SK-N-SH treated with all-trans-retinoic acid at 6 μM for 48 hours (cell line): ENCODE data around the gene FAM228B.
"Not testable (repeated sequence)": the region's sequence is repeated elsewhere in the genome, so short reads cannot be mapped to it uniquely, and the experiment has no call there.

Source experiments
- ATAC-seq: fragments of 200-7000 bp; cut with Tn5 transposase; 3 replicates; pipeline ENCODE4 v1.9.1; 2020; ENCODE audit warnings: mild to moderate bottlenecking, moderate library complexity
- ARNTL ChIP-seq: fragments of 450-650 bp; formaldehyde crosslinking; IDR thresholded peaks from 2 replicates; pipeline ENCODE4 v1.5.0; 2020; ENCODE audit warnings: low read depth, mild to moderate bottlenecking, moderate library complexity, borderline replicate concordance
- BACH2 ChIP-seq: fragments of 250-450 bp; sonication (Bioruptor Pico); IDR thresholded peaks from 2 replicates; pipeline ENCODE4 v1.9.0; 2021; ENCODE audit warnings: mild to moderate bottlenecking, borderline replicate concordance
- CSDC2 ChIP-seq: fragments of 250-450 bp; sonication (Bioruptor Pico); IDR thresholded peaks from 2 replicates; pipeline ENCODE4 v1.5.0; 2020; ENCODE audit warnings: mild to moderate bottlenecking, moderate library complexity
- CSRNP3 ChIP-seq: fragments of 250-450 bp; sonication (Bioruptor Pico); IDR thresholded peaks from 2 replicates; pipeline ENCODE4 v1.5.1; 2021; ENCODE audit warnings: mild to moderate bottlenecking, moderate library complexity
- ESRRG ChIP-seq: fragments of 250-450 bp; sonication (Bioruptor Pico); IDR thresholded peaks from 2 replicates; pipeline ENCODE4 v1.6.1; 2021; ENCODE audit warnings: mild to moderate bottlenecking
- GLIS3 ChIP-seq: fragments of 250-450 bp; sonication (Bioruptor Pico); IDR thresholded peaks from 2 replicates; pipeline ENCODE4 v1.5.0; 2020; ENCODE audit warnings: mild to moderate bottlenecking, moderate library complexity
- ISL1 ChIP-seq: fragments of 250-450 bp; sonication (Bioruptor Pico); IDR thresholded peaks from 2 replicates; pipeline ENCODE4 v2.1.2; 2022; ENCODE audit warnings: mild to moderate bottlenecking, moderate library complexity
- OSR1 ChIP-seq: fragments of 250-450 bp; sonication (Bioruptor Pico); IDR thresholded peaks from 2 replicates; pipeline ENCODE4 v1.8.0; 2022; ENCODE audit warnings: moderate library complexity, mild to moderate bottlenecking, inconsistent platforms
- POU6F1 ChIP-seq: fragments of 250-450 bp; sonication (Bioruptor Pico); IDR thresholded peaks from 2 replicates; pipeline ENCODE4 v1.8.0; 2021; ENCODE audit warnings: low read depth, mild to moderate bottlenecking, moderate library complexity, borderline replicate concordance
- RARB ChIP-seq: fragments of 250-450 bp; sonication (Bioruptor Pico); IDR thresholded peaks from 2 replicates; pipeline ENCODE4 v1.8.0; 2021; ENCODE audit warnings: mild to moderate bottlenecking, moderate library complexity
- SNAI2 ChIP-seq: fragments of 250-450 bp; sonication (Bioruptor Pico); IDR thresholded peaks from 2 replicates; pipeline ENCODE4 v1.5.0; 2020; ENCODE audit warnings: mild to moderate bottlenecking, moderate library complexity
- ZC3H10 ChIP-seq: fragments of 250-450 bp; sonication (Bioruptor Pico); IDR thresholded peaks from 2 replicates; pipeline ENCODE4 v1.5.1; 2021; ENCODE audit warnings: mild to moderate bottlenecking, moderate library complexity
- ZFP3 ChIP-seq: fragments of 250-450 bp; sonication (Bioruptor Pico); IDR thresholded peaks from 2 replicates; pipeline ENCODE4 v1.5.0; 2020; ENCODE audit warnings: mild to moderate bottlenecking, moderate library complexity
- ZFP30 ChIP-seq: fragments of 450-650 bp; formaldehyde crosslinking; IDR thresholded peaks from 2 replicates; pipeline ENCODE4 v1.5.0; 2022; ENCODE audit warnings: mild to moderate bottlenecking, moderate library complexity
- ZNF565 ChIP-seq: fragments of 450-650 bp; formaldehyde crosslinking; conservative IDR thresholded peaks from 2 replicates; pipeline ENCODE4 v1.5.0; 2020; ENCODE audit warnings: low read depth, mild to moderate bottlenecking, moderate library complexity
- ZNF70 ChIP-seq: fragments of 450-650 bp; formaldehyde crosslinking; IDR thresholded peaks from 2 replicates; pipeline ENCODE4 v1.5.0; 2020; ENCODE audit warnings: mild to moderate bottlenecking, moderate library complexity
- ZNF8 ChIP-seq: fragments of 450-650 bp; formaldehyde crosslinking; IDR thresholded peaks from 2 replicates; pipeline ENCODE4 v1.5.0; 2020; ENCODE audit warnings: mild to moderate bottlenecking, moderate library complexity
- TF ChIP-seq, protein P1 (sequence below): fragments of 250-450 bp; sonication (Bioruptor Pico); IDR thresholded peaks from 2 replicates; pipeline ENCODE4 v1.5.1; 2020; ENCODE audit warnings: low read depth, mild to moderate bottlenecking, moderate library complexity
- TF ChIP-seq, protein P2 (sequence below): fragments of 250-450 bp; sonication (Bioruptor Pico); IDR thresholded peaks from 2 replicates; pipeline ENCODE4 v1.5.0; 2020; ENCODE audit warnings: mild to moderate bottlenecking, moderate library complexity

Gene FAM228B

GRCh38 chr2:24086241-24086640 is 37.0 kb upstream of the FAM228B start:
- TF ChIP-seq ZC3H10 (CRISPR knock-in tag): no peak
- TF ChIP-seq CSDC2 (CRISPR knock-in tag): no peak
- TF ChIP-seq, protein P1, sequence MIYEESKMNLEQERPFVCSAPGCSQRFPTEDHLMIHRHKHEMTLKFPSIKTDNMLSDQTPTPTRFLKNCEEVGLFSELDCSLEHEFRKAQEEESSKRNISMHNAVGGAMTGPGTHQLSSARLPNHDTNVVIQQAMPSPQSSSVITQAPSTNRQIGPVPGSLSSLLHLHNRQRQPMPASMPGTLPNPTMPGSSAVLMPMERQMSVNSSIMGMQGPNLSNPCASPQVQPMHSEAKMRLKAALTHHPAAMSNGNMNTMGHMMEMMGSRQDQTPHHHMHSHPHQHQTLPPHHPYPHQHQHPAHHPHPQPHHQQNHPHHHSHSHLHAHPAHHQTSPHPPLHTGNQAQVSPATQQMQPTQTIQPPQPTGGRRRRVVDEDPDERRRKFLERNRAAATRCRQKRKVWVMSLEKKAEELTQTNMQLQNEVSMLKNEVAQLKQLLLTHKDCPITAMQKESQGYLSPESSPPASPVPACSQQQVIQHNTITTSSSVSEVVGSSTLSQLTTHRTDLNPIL (CRISPR knock-in tag): no peak
- TF ChIP-seq GLIS3 (CRISPR knock-in tag): no peak
- no peak for TF ChIP-seq ZFP30 (CRISPR knock-in tag)
- no peak for TF ChIP-seq ISL1 (CRISPR knock-in tag)
- no peak for TF ChIP-seq ARNTL (CRISPR knock-in tag)
- no peak for TF ChIP-seq ESRRG (CRISPR knock-in tag)
- TF ChIP-seq OSR1 (CRISPR knock-in tag): no peak
- TF ChIP-seq BACH2 (CRISPR knock-in tag): no peak
- no peak for TF ChIP-seq POU6F1 (CRISPR knock-in tag)
- no peak for TF ChIP-seq ZNF70 (CRISPR knock-in tag)
- no peak for TF ChIP-seq SNAI2 (CRISPR knock-in tag)
- no peak for TF ChIP-seq RARB (CRISPR knock-in tag)
- no peak for TF ChIP-seq CSRNP3
- TF ChIP-seq, all 23 proteins: peak for 0
- ATAC-seq: no peak

DNA sequence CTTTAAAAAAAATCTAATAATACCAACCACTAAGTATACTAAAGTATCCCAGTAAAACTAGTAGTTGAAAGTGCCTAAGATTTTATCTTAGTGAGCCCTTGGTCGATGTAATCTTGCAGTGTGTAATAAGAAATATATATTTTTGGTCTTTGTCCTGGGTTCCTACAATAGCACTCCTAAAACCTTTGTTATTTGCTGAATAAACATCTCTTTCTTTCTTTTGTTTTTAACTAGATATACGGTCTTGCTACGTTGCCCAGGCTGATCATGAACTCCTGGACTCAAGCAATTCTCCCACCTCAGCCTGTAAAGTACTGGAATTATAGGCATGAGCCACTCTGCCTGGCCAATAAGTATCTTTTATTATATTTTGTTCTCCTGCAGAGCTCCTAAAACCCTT is 36.2 kb upstream of the FAM228B start:
- TF ChIP-seq SNAI2 (CRISPR knock-in tag): no peak
- TF ChIP-seq CSDC2 (CRISPR knock-in tag): no peak
- no peak for TF ChIP-seq ZC3H10 (CRISPR knock-in tag)
- TF ChIP-seq RARB (CRISPR knock-in tag): no peak
- no peak for TF ChIP-seq BACH2 (CRISPR knock-in tag)
- TF ChIP-seq CSRNP3: no peak
- no peak for TF ChIP-seq ARNTL (CRISPR knock-in tag)
- no peak for TF ChIP-seq ZNF70 (CRISPR knock-in tag)
- TF ChIP-seq ZNF565: no peak
- TF ChIP-seq OSR1 (CRISPR knock-in tag): no peak
- TF ChIP-seq ZNF8 (CRISPR knock-in tag): no peak
- TF ChIP-seq, protein P2, sequence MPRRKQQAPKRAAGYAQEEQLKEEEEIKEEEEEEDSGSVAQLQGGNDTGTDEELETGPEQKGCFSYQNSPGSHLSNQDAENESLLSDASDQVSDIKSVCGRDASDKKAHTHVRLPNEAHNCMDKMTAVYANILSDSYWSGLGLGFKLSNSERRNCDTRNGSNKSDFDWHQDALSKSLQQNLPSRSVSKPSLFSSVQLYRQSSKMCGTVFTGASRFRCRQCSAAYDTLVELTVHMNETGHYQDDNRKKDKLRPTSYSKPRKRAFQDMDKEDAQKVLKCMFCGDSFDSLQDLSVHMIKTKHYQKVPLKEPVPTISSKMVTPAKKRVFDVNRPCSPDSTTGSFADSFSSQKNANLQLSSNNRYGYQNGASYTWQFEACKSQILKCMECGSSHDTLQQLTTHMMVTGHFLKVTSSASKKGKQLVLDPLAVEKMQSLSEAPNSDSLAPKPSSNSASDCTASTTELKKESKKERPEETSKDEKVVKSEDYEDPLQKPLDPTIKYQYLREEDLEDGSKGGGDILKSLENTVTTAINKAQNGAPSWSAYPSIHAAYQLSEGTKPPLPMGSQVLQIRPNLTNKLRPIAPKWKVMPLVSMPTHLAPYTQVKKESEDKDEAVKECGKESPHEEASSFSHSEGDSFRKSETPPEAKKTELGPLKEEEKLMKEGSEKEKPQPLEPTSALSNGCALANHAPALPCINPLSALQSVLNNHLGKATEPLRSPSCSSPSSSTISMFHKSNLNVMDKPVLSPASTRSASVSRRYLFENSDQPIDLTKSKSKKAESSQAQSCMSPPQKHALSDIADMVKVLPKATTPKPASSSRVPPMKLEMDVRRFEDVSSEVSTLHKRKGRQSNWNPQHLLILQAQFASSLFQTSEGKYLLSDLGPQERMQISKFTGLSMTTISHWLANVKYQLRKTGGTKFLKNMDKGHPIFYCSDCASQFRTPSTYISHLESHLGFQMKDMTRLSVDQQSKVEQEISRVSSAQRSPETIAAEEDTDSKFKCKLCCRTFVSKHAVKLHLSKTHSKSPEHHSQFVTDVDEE (CRISPR knock-in tag): no peak
- TF ChIP-seq, all 23 proteins: peak for 0
- ATAC-seq: no peak

GRCh38 chr2:24088821-24089359 is 34.4 kb upstream of the FAM228B start:
- TF ChIP-seq OSR1 (CRISPR knock-in tag) (no peak), ZNF70 (CRISPR knock-in tag) (no peak), ESRRG (CRISPR knock-in tag) (no peak), ZFP30 (CRISPR knock-in tag) (no peak), CSDC2 (CRISPR knock-in tag) (no peak), ZNF565 (no peak), ZFP3 (CRISPR knock-in tag) (no peak), GLIS3 (CRISPR knock-in tag) (no peak), ZNF8 (CRISPR knock-in tag) (no peak)
- TF ChIP-seq, protein P2 (CRISPR knock-in tag): no peak
- no peak for ATAC-seq

- not testable (repeated sequence) for ATAC-seq
Observed at GRCh38 chr2:24093270-24093669, 30.0 kb upstream of the FAM228B start.

DNA sequence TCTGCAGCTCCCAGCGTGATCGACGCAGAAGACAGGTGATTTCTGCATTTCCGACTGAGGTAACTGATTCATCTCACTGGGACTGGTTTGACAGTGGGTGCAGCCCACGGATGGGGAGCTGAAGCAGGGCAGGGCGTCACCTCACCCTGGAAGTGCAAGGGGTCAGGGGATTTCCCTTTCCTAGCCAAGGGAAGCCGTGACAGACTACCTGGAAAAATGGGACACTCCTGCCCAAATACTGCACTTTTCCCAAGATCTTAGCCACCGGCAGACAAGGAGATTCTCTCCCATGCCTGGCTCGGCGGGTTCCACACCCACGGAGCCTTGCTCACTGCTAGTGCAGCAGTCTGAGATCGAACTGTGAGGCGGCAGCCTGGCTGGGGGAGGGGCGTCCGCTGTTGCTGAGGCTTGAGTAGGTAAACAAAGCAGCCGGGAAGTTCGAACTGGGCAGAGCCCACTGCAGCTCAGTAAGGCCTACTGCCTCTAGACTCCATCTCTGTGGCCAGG is 28.0 kb upstream of the FAM228B start:
- not testable (repeated sequence) for ATAC-seq
